H1 (cell line): ENCODE results near the gene METTL9. TPM values are rescaled to one million over a fixed set of nuclear protein-coding genes. Genes with fewer than 3 reads are reported as not detected.
A peak's percentile ranks its signal among the peaks of the same experiment; 100 is the strongest.

ENCODE experiments used
- CTCF ChIA-PET: fragments of 300-600 bp; sonication (Branson Sonifier 250); formaldehyde crosslinking; loops from one replicate; lab custom pipeline; 2021; ENCODE audit not compliant: partially characterized antibody; lab: Charles Lee
- POLR2A ChIA-PET: fragments of 300-600 bp; sonication (Branson Sonifier 250); formaldehyde crosslinking; loops from one replicate; lab custom pipeline; 2021; ENCODE audit warnings: inconsistent platforms; ENCODE audit not compliant: partially characterized antibody; lab: Charles Lee
- DNase-seq, 2 experiments: peaks; one replicate each; pipeline versions ENCODE4 v3.0.0 to v3.0.0-alpha.2; 2010 to 2022; ENCODE audit warnings: low spot score in 2 of 2, low read depth in 1 of 2, mixed read lengths in 1 of 2
- FAIRE-seq: peaks from 2 replicates; lab custom pipeline; 2011; peaks lifted over from hg19 to GRCh38; lab: Jason Lieb, UNC
- H2AFZ ChIP-seq: 2 replicates; pipeline ENCODE4 v1.8.1; 2012; ENCODE audit warnings: low read length, inconsistent platforms
- H2AK5ac ChIP-seq: 2 replicates; pipeline ENCODE4 v1.6.1; 2013; ENCODE audit warnings: low read depth, low read length
- H2BK120ac ChIP-seq: replicated peaks from 2 replicates; pipeline ENCODE3; 2013; ENCODE audit warnings: low read depth, low read length, inconsistent platforms
- H2BK12ac ChIP-seq: 2 replicates; pipeline ENCODE4 v1.6.1; 2013; ENCODE audit warnings: low read depth, low read length
- H2BK15ac ChIP-seq: 2 replicates; pipeline ENCODE4 v1.6.1; 2013; ENCODE audit warnings: low read length
- H2BK20ac ChIP-seq: 2 replicates; pipeline ENCODE4 v1.6.1; 2013; ENCODE audit warnings: low read length
- H2BK5ac ChIP-seq: 2 replicates; pipeline ENCODE4 v1.6.1; 2013; ENCODE audit warnings: low read depth, low read length
- H3K14ac ChIP-seq: 2 replicates; pipeline ENCODE4 v1.6.1; 2013; ENCODE audit warnings: inconsistent platforms; ENCODE audit not compliant: insufficient read length
- H3K18ac ChIP-seq: 2 replicates; pipeline ENCODE4 v1.6.1; 2013; ENCODE audit warnings: low read length; ENCODE audit errors: extremely low read depth
- H3K23ac ChIP-seq: 2 replicates; pipeline ENCODE4 v1.6.1; 2013; ENCODE audit warnings: inconsistent platforms; ENCODE audit not compliant: insufficient read length
- H3K23me2 ChIP-seq: 2 replicates; pipeline ENCODE4 v1.6.1; 2013; ENCODE audit warnings: low read depth, low read length
- H3K27ac ChIP-seq: 2 replicates; pipeline ENCODE4 v1.6.1; 2011; ENCODE audit warnings: low read depth, low read length, inconsistent platforms
- H3K27me3 ChIP-seq, 4 experiments: replicated peaks in 1 of 4; 1 replicate in 1 of 4; 2 replicates in 3 of 4; pipeline versions ENCODE4 v1.6.1 to v1.8.1; 2011 to 2013; ENCODE audit warnings: low read length in 3 of 4, mild to moderate bottlenecking in 3 of 4, inconsistent platforms in 2 of 4, mixed read lengths in 2 of 4, moderate library complexity in 1 of 4; ENCODE audit not compliant: control insufficient read depth in 3 of 4, insufficient read depth in 3 of 4; ENCODE audit errors: extremely low read depth in 1 of 4
- H3K36me3 ChIP-seq, 4 experiments: 2 replicates each; pipeline versions ENCODE4 v1.6.1 to v1.8.1; 2011 to 2013; ENCODE audit warnings: mild to moderate bottlenecking in 4 of 4, low read length in 3 of 4, moderate library complexity in 2 of 4, control low read depth in 1 of 4, inconsistent platforms in 1 of 4; ENCODE audit not compliant: insufficient read depth in 4 of 4, control insufficient read depth in 2 of 4
- H3K4ac ChIP-seq: replicated peaks from 2 replicates; pipeline ENCODE3; 2013; ENCODE audit warnings: low read length, low read depth, mixed read lengths, inconsistent platforms; ENCODE audit not compliant: insufficient read length
- H3K4me1 ChIP-seq, 4 experiments: replicated peaks in 1 of 4; 1 replicate in 1 of 4; 2 replicates in 3 of 4; pipeline versions ENCODE4 v1.6.1 to v1.8.1; 2011 to 2013; ENCODE audit warnings: low read length in 3 of 4, inconsistent platforms in 2 of 4, mixed read lengths in 1 of 4; ENCODE audit not compliant: insufficient read depth in 4 of 4, control insufficient read depth in 3 of 4
- H3K4me2 ChIP-seq, 2 experiments: 2 replicates each; pipeline versions ENCODE4 v1.6.1 to v1.8.1; 2011 to 2013; ENCODE audit warnings: low read depth in 2 of 2, low read length in 2 of 2, control low read depth in 1 of 2, inconsistent platforms in 1 of 2, mild to moderate bottlenecking in 1 of 2; ENCODE audit not compliant: insufficient read depth in 1 of 2
- H3K4me3 ChIP-seq, 4 experiments: fragments of 200-600, 300-600 bp in 1 of 4; sonication (generic), shearing (Covaris generic), sonication (Bioruptor Twin) in 1 of 4; 2 replicates each; pipeline versions ENCODE4 v1.5.1 to v1.8.1; 2011 to 2016; ENCODE audit warnings: low read length in 4 of 4, low read depth in 3 of 4, control low read depth in 2 of 4, inconsistent platforms in 2 of 4, mild to moderate bottlenecking in 2 of 4, mixed read lengths in 1 of 4, moderate library complexity in 1 of 4; ENCODE audit not compliant: insufficient read depth in 2 of 4; ENCODE audit errors: extremely low read depth in 1 of 4
- H3K56ac ChIP-seq: replicated peaks from 2 replicates; pipeline ENCODE3; 2013; ENCODE audit warnings: low read depth, mild to moderate bottlenecking, mixed read lengths, low read length, inconsistent platforms; ENCODE audit not compliant: insufficient read length
- H3K79me1 ChIP-seq: 2 replicates; pipeline ENCODE4 v1.6.1; 2013; ENCODE audit warnings: low read depth, low read length, control low read depth
- H3K79me2 ChIP-seq, 2 experiments: 2 replicates each; pipeline versions ENCODE4 v1.6.1 to v1.8.1; 2012 to 2013; ENCODE audit warnings: low read length in 2 of 2, mild to moderate bottlenecking in 2 of 2, inconsistent platforms in 1 of 2; ENCODE audit not compliant: insufficient read depth in 2 of 2, control insufficient read depth in 1 of 2
- H3K9ac ChIP-seq, 4 experiments: replicated peaks in 1 of 4; 1 replicate in 1 of 4; 2 replicates in 3 of 4; pipeline versions ENCODE4 v1.6.1 to v1.8.1; 2011 to 2013; ENCODE audit warnings: low read depth in 3 of 4, low read length in 3 of 4, control low read depth in 2 of 4, mild to moderate bottlenecking in 2 of 4, moderate library complexity in 2 of 4, inconsistent platforms in 1 of 4; ENCODE audit errors: extremely low read depth in 1 of 4
- H3K9me3 ChIP-seq, 2 experiments: 2 replicates each; pipeline versions ENCODE4 v1.6.1 to v1.8.1; 2012 to 2013; ENCODE audit warnings: mild to moderate bottlenecking in 2 of 2, moderate library complexity in 2 of 2, control low read depth in 1 of 2, inconsistent platforms in 1 of 2, low read depth in 1 of 2, low read length in 1 of 2, mixed read lengths in 1 of 2; ENCODE audit not compliant: insufficient read depth in 2 of 2
- H4K20me1 ChIP-seq, 2 experiments: replicated peaks in 1 of 2; 2 replicates each; pipeline versions ENCODE3 to v1.8.1; 2011 to 2013; ENCODE audit warnings: inconsistent platforms in 2 of 2, low read length in 2 of 2, mild to moderate bottlenecking in 1 of 2; ENCODE audit not compliant: insufficient read depth in 2 of 2, control insufficient read depth in 1 of 2
- H4K5ac ChIP-seq: 2 replicates; pipeline ENCODE4 v1.6.1; 2013; ENCODE audit warnings: low read length, low read depth, mixed read lengths, inconsistent platforms; ENCODE audit not compliant: insufficient read length
- H4K8ac ChIP-seq: 2 replicates; pipeline ENCODE4 v1.8.0; 2013; ENCODE audit warnings: mild to moderate bottlenecking, moderate library complexity, low read length, inconsistent platforms; ENCODE audit not compliant: insufficient read depth; ENCODE audit errors: extremely low read depth
- H4K91ac ChIP-seq: replicated peaks from 2 replicates; pipeline ENCODE3; 2013; ENCODE audit warnings: low read length, mixed read lengths, inconsistent platforms; ENCODE audit not compliant: insufficient read length
- RAD21 ChIP-seq, 2 experiments: IDR thresholded peaks in 1 of 2; conservative IDR thresholded peaks in 1 of 2; 2 replicates each; pipeline ENCODE4 v1.6.1; 2011; ENCODE audit warnings: low read depth in 2 of 2, low read length in 2 of 2, improper control_type of control experiment in 1 of 2, inconsistent platforms in 1 of 2, mild to moderate bottlenecking in 1 of 2, moderate library complexity in 1 of 2
- WGBS, 2 experiments: shearing (Covaris generic) in 1 of 2; methylation state at CpG; one replicate each; pipeline versions ENCODE4 v1.1.6 to v1.1.7; 2013 to 2015; ENCODE audit warnings: low lambda C conversion rate in 2 of 2, mixed read lengths in 2 of 2, inconsistent platforms in 1 of 2, low coverage in 1 of 2, missing lambda C conversion rate in 1 of 2; ENCODE audit not compliant: insufficient replicate concordance in 2 of 2, insufficient coverage in 1 of 2, insufficient read length in 1 of 2; ENCODE audit errors: extremely low coverage in 1 of 2, missing lambda C conversion rate in 1 of 2; 5-methylcytosine and 5-hydroxymethylcytosine counted together
- polyA plus RNA-seq, 7 experiments: library from polyadenylated mRNA; depleted of rRNA in 3 of 7; stranded (reverse) in 5 of 7; unstranded in 2 of 7; fragments of >200 nt in 5 of 7; fragments of 200-250 nt in 2 of 7; gene quantifications; 1 replicate in 5 of 7; 2 replicates in 1 of 7; 4 replicates in 1 of 7; pipeline versions ENCODE4 v1.2.1 to v1.2.3, GENCODE V29; 2011 to 2013; ENCODE audit warnings: missing spikeins in 2 of 7, mixed read lengths in 2 of 7
- total RNA-seq: library from RNA; stranded (reverse); fragmentation: NEBNext Ultra II Directional; extraction: Animal tissue kit (Norgen Biotek cat#: 25700); gene quantifications from 2 replicates; pipeline ENCODE4 v1.2.1, GENCODE V29; 2021

The METTL9 gene
- total and polyA plus RNA-seq, 2 of the 8 experiments (the other 6 are each of a cell fraction or from before 2014, with no cell fraction given) = 45.4 to 112 TPM

GRCh38 chr16:21598701-21599121, 666 bp upstream of the METTL9 start:
- Histone ChIP-seq H4K20me1 (peaks cover 0 to 2% of the 10 kb centered on the region in 2 experiments), H3K23ac (no peak overlapping the region), H4K5ac (peak overlapping the region; percentile 87), H3K9me3 (no peaks in the 10 kb centered on the region), H2BK20ac (no peak overlapping the region), H3K14ac (no peak overlapping the region), H3K79me1 (no peaks in the 10 kb centered on the region), H2AFZ (peak overlapping the region; percentile 96), H3K56ac (no peak overlapping the region), H3K36me3 (no peaks in the 10 kb centered on the region), H3K4me2 (peak overlapping the region; percentile 84 to 87), H3K23me2 (peaks cover 8% of the 10 kb centered on the region), H4K91ac (peak overlapping the region; percentile 68), H2AK5ac (no peak overlapping the region), H3K4ac (peak overlapping the region; percentile 49), H3K9ac (peak overlapping the region; percentile 76 to 98 (median 89)), H3K4me1 (peaks cover 0 to 4% (median 0%) of the 10 kb centered on the region in 4 experiments; a peak in 2 of 7 replicates), H2BK15ac (no peak overlapping the region), H3K4me3 (peak overlapping the region; percentile 61 to 99 (median 88)), H2BK12ac (no peak overlapping the region), H2BK5ac (peak overlapping the region; percentile 71), H3K27me3 (no peaks in the 10 kb centered on the region), H3K79me2 (peaks cover 3 to 36% of the 10 kb centered on the region in 2 experiments; a peak in 3 of 4 replicates), H3K18ac (peak overlapping the region; percentile 63), H2BK120ac (no peak overlapping the region), H3K27ac (peak overlapping the region; percentile 72), H4K8ac (peak overlapping the region; percentile 98; the same call in 1 of the 2 replicates)
- 11% methylated on average over 13 of the region's 13 CpGs; no CpG with 5 or more reads in 1 of the 2 experiments for WGBS, 2 experiments
- ChIA-PET CTCF (no interaction called here), POLR2A (interaction anchor here (0.7 to 1.2 kb wide), 5 partner anchors 9 to 117 kb away, joined by 3 to 5 read pairs (median 4); no protein-coding TSS in a partner anchor)
- DNase-seq (no peak), FAIRE-seq (no peak)
- no peak for TF ChIP-seq RAD21 (IDR thresholded peaks at IDR 0.05 in 1 of 2, conservative IDR thresholded peaks at IDR 0.05 in 1 of 2; ENCODE audit: low read depth in 2 of 2, low read length in 2 of 2)
